Kidney (tissue), 14 donors: ENCODE results near the gene TSC22D3. TPM values are rescaled to one million over a fixed set of nuclear protein-coding genes. Genes with fewer than 3 reads are reported as not detected.

Source experiments
- DNase-seq, 5 donors: peaks; one replicate each; pipeline ENCODE4 v3.0.0-alpha.2; 2013 to 2020
- FAIRE-seq: peaks from 2 replicates; lab custom pipeline; 2012; peaks lifted over from hg19 to GRCh38; lab: Jason Lieb, UNC
- H3K27ac ChIP-seq, 2 donors: one replicate each; pipeline ENCODE4 v1.7.0; 2013; ENCODE audit warnings: low read depth in 2 of 2, low read length in 2 of 2, inconsistent platforms in 1 of 2
- H3K27me3 ChIP-seq: one replicate; pipeline ENCODE4 v1.7.1; 2013; ENCODE audit warnings: low read length, inconsistent platforms; ENCODE audit not compliant: control insufficient read depth, insufficient read depth
- H3K36me3 ChIP-seq, 3 donors: one replicate each; pipeline versions ENCODE4 v1.7.0 to v1.7.1; 2013; ENCODE audit warnings: low read length in 3 of 3, control low read depth in 1 of 3, inconsistent platforms in 1 of 3; ENCODE audit not compliant: insufficient read depth in 3 of 3, control insufficient read depth in 2 of 3
- H3K4me1 ChIP-seq, 3 donors: one replicate each; pipeline versions ENCODE4 v1.7.0 to v1.7.1; 2013; ENCODE audit warnings: low read length in 3 of 3, inconsistent platforms in 1 of 3, low read depth in 1 of 3; ENCODE audit not compliant: control insufficient read depth in 2 of 3, insufficient read depth in 2 of 3
- H3K4me3 ChIP-seq, 3 donors: one replicate each; pipeline versions ENCODE4 v1.7.0 to v1.8.1; 2013; ENCODE audit warnings: low read length in 3 of 3, control low read depth in 1 of 3, inconsistent platforms in 1 of 3
- H3K9ac ChIP-seq, 3 donors: one replicate each; pipeline versions ENCODE4 v1.7.0 to v1.7.1; 2013; ENCODE audit warnings: low read length in 3 of 3, control low read depth in 1 of 3, inconsistent platforms in 1 of 3
- H3K9me3 ChIP-seq, 3 donors: one replicate each; pipeline versions ENCODE4 v1.7.0 to v1.7.1; 2013; ENCODE audit warnings: low read length in 3 of 3, control low read depth in 1 of 3, inconsistent platforms in 1 of 3; ENCODE audit not compliant: control insufficient read depth in 2 of 3, insufficient read depth in 1 of 3
- intact Hi-C: fragments of 100-400 bp; cut with DNase I; formaldehyde crosslinking; loops from one replicate; pipeline ENCODE4 v1.11.1; 2022
- polyA plus RNA-seq: library from polyadenylated mRNA; stranded (reverse); fragments of 350-450 nt; fragmentation: Illumina TruSeq; extraction: RNeasy Lipid Tissue Mini Kit (QIAGEN cat#74804); gene quantifications from one replicate; pipeline ENCODE4 v1.2.3, GENCODE V29; 2014; ENCODE audit warnings: low read depth, low replicate concordance; ENCODE audit not compliant: insufficient read depth
- total RNA-seq: library from RNA; stranded (reverse); fragmentation: NEBNext Ultra II Directional; extraction: Animal tissue kit (Norgen Biotek cat#: 25700); gene quantifications from one replicate; pipeline ENCODE4 v1.2.1, GENCODE V29; 2021
- TF ChIP-seq, protein P1 (sequence below): IDR thresholded peaks from 3 replicates; pipeline ENCODE4 v1.5.1; 2012; ENCODE audit warnings: mild to moderate bottlenecking, moderate library complexity, borderline replicate concordance; ENCODE audit not compliant: insufficient read depth; ENCODE audit errors: extremely low read depth
- donor health status: control.
- donor health status: control.
- donor health status: control.
- donor health status: control.
- donor health status: control.
- donor health status: DM: yes; HTN: yes; CAD: no.
- donor health status: Normal renal cell carcinoma (clear cell type).

Gene TSC22D3
- total and polyA plus RNA-seq, 2 donors from 2014 or later, result 160 to 320 TPM

DNA sequence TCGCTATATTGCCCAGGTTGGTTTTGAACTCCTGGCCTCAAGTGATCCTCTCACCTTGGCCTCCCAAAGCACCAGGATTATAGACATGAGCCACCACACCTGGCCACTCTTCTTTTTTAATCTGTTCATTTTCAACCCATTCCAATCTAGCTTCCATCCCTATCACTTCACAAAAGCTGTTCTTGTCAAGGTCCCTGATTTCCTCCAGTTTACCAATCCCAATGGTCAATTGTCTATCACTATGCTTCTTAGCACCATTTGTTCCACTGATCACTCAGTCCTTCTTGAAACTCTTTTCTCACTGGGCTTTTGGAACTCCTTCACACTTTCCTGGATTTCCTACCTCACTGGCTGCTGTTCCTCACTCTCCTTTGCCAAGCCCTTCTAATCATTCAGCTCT, 108.7 kb downstream of the TSC22D3 start:
- intact Hi-C loops, result loop anchor here (10.0 kb wide), 1 partner anchor 108 kb away; the partner anchor contains the start of genes NCBP2L and TSC22D3
- FAIRE-seq (no peak), DNase-seq (no peak)
- Histone ChIP-seq H3K27me3 (no peaks in the 10 kb centered on the region), H3K9ac (no peak overlapping the region), H3K27ac (no peak overlapping the region), H3K36me3 (no peaks in the 10 kb centered on the region), H3K4me3 (no peak overlapping the region), H3K4me1 (no peaks in the 10 kb centered on the region), H3K9me3 (no peaks in the 10 kb centered on the region)
- TF ChIP-seq, protein P1, sequence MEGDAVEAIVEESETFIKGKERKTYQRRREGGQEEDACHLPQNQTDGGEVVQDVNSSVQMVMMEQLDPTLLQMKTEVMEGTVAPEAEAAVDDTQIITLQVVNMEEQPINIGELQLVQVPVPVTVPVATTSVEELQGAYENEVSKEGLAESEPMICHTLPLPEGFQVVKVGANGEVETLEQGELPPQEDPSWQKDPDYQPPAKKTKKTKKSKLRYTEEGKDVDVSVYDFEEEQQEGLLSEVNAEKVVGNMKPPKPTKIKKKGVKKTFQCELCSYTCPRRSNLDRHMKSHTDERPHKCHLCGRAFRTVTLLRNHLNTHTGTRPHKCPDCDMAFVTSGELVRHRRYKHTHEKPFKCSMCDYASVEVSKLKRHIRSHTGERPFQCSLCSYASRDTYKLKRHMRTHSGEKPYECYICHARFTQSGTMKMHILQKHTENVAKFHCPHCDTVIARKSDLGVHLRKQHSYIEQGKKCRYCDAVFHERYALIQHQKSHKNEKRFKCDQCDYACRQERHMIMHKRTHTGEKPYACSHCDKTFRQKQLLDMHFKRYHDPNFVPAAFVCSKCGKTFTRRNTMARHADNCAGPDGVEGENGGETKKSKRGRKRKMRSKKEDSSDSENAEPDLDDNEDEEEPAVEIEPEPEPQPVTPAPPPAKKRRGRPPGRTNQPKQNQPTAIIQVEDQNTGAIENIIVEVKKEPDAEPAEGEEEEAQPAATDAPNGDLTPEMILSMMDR, result no peak

Other genes with a start within 250 kb of the TSC22D3 start
- gene PRPS1, start 147.3 kb downstream of the TSC22D3 start, total RNA-seq, result 32.8 TPM
- 29.3 TPM for gene PRPS1, start 147.3 kb downstream of the TSC22D3 start, polyA plus RNA-seq
- not detected for gene NCBP2L, start 1.9 kb upstream of the TSC22D3 start, total RNA-seq
- not detected for gene NCBP2L, start 1.9 kb upstream of the TSC22D3 start, polyA plus RNA-seq
- 16.5 TPM for gene MID2, start 50.1 kb upstream of the TSC22D3 start, total RNA-seq
- 2.7 TPM for gene MID2, start 50.1 kb upstream of the TSC22D3 start, polyA plus RNA-seq
- not detected for gene TEX13B, start 206.6 kb upstream of the TSC22D3 start, total RNA-seq
- not detected for gene TEX13B, start 206.6 kb upstream of the TSC22D3 start, polyA plus RNA-seq